D341Med (cell line): Measurements from ENCODE around the gene CYTH1.

ENCODE experiments used
- DNase-seq: peaks from one replicate; pipeline ENCODE4 v3.0.0; 2012; ENCODE audit warnings: low spot score

Gene CYTH1

DNA sequence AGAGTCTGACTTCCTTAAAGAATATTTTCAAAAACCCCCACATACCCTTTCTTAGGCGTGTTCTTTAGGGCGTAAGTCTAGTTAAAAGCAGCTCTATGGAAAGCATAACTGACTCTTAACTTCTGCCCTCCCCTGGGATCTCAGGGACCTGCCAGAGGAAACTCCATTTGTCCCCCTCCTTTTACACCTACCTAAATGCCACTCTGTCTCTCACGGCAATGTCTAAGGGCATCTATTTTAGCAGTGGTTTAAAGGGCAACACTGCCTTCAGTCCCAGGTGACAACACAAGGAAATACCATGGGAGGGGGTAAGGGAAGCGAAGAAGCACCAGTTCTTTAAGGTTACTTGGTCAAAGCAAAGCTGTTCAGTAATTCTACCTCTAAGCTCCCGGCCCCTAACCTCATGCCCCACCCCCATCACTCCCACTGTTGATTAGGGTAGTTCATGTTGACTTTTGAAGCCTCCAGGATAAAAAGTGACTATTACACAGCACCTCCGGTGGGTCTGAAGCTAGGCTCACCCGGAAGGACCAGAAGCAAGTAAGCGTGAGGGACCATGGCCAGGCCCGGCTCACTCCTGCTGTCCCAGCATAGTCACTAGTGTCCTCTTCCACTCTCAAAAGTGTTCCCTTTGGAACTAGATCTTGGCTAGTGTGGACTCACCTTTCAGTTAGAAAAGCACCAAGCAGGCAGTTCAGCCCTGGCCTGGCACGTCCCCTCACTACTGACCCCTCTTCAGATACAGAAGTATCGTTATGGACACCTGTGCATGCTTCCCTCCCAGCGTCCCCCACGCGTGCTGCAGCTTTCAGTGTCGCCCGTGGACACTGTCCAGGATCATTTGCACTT is 47.1 kb downstream of the CYTH1 start:
- DNase-seq: no peak

GRCh38 chr17:78732354-78732753 is 49.7 kb downstream of the CYTH1 start:
- no peak for DNase-seq

- no peak for DNase-seq
Observed at GRCh38 chr17:78731904-78732303, 50.2 kb downstream of the CYTH1 start.

GRCh38 chr17:78729641-78730040 is 52.4 kb downstream of the CYTH1 start:
- no peak for DNase-seq

DNA sequence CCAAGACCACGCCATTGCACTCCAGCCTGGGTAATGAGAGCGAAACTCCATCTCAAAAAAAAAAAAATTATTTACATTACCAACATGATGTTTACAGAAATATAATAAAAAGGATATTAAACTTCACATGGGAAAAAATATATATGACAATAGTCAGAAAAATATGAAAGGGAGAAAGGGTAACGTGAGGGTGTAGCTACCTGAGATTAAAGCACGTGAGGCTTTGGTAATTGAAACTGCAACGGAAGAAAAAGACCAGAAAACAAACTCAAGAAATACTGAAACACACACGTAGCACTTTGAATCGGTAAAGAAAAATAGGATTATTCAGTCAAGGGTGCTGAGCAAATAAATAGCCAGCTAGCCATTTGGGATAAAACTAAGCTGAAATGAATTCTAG is 53.6 kb downstream of the CYTH1 start:
- DNase-seq: no peak

- no peak for DNase-seq
Observed at GRCh38 chr17:78727476-78728229, 54.4 kb downstream of the CYTH1 start.

DNA sequence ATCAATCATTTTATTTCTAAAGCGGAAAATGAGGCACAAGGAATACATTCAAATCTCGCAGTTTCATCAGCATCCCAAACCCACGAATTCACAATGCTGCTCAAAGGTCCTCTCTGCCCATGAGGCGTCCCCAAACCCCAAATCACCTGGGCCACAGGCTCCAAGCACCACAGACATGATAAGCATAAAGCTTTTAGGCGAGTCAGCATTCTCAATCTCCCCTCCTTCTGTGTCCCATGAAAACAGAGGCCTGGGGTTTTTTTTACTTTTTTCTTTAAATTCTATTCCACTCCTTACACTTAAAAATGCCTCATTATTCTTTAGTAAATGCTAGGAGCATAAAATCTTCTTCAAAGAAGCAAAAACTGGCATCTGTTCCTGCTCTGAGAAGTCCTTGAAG is 55.0 kb downstream of the CYTH1 start:
- DNase-seq: no peak

DNA sequence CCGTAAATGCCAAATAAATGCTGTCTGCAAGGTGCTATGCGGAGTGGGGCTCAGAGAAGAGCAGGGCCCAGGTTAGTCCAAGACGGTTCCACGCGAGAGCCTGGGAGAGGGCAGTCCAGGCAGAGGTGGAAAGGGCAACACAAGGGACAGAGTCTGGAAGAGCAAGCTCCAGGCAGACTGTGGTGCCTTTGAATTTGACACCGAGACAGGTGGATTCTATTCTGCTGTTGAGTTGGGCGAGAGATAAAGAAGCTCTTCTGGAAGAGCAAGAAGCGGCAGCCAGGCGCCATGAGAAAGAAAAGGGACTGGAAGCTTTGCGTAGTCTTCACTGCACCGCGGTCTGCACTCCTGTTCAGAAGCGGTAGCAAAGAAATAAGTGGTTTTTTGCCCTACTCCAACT is 55.6 kb downstream of the CYTH1 start:
- DNase-seq: no peak

DNA sequence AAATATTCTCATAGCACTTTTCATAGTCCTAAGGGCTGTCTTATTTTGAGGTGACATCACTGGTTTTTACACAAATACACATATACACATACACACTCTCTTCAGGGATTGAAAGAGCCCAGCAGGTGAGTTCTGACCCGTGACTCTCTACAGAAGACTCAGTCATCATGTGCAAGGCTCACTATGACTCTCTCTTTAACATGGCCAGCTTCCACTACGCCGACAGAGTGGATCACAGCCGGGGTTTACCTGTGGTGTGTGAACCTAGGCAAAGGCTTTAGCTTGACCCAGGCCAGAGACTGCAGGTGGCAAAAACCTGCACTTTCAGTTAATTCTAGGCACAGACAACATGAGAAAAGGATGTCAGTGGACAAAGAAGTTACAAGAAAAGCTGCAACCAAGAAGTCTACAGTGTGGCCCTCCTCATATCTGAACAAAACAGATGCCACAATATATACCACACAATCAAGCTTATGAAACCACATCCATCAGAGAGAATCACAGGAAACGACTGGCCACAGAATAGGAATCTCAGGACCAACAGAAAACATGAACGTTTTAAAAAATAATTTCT is 56.5 kb downstream of the CYTH1 start:
- no peak for DNase-seq

GRCh38 chr17:78724999-78725398 is 57.1 kb downstream of the CYTH1 start:
- no peak for DNase-seq

GRCh38 chr17:78724544-78724943 is 57.5 kb downstream of the CYTH1 start:
- DNase-seq: no peak

DNA sequence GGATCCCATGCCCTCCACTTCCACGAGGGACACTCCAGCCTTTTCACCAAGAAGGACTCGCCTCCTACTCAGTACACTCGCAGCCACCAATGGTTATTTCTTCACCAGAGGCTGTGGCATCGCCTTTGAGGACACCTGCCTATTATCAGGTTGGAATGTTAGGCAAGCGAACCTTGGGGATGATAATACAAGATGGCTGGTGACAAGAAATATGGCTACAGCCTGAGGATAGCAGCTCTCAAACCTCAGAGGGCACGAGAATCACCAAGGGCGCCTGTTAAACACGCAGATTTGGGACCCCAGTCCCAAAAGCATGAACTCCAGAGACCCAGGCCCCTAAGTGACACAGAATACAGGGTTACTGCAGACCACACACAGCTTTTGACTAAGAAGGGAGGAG is 58.1 kb downstream of the CYTH1 start:
- DNase-seq: no peak

GRCh38 chr17:78723001-78723796 is 58.9 kb downstream of the CYTH1 start:
- DNase-seq: peak; percentile 59

DNA sequence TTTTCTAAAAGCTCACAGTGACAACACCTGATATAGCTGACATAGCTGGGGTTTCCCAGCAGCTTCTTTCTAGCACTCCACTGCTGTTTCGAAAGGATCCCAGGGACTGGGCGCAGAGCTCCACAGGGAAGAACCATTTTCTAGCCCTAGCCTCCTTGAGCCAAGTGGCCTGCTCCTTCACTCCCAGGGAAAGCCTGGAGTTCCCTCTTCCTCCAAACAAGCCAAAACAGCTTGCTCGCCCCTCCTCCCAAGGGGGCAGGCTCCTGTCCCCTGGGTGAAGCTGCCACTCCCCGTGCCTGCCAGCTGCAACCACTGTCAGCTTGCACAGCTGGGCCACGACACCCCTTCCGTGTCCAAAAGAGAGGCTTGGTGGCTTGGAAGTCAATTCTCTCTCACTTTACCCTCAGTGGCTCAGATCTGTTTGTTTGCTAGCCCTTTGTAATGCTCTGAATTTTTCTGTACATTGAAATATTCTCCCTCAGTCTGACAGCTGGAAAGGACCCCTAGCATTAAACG is 59.8 kb downstream of the CYTH1 start:
- peak; percentile 82 for DNase-seq

GRCh38 chr17:78719630-78720298 is 62.3 kb downstream of the CYTH1 start:
- DNase-seq: no peak

GRCh38 chr17:78718575-78719208 is 63.4 kb downstream of the CYTH1 start:
- DNase-seq: no peak

DNA sequence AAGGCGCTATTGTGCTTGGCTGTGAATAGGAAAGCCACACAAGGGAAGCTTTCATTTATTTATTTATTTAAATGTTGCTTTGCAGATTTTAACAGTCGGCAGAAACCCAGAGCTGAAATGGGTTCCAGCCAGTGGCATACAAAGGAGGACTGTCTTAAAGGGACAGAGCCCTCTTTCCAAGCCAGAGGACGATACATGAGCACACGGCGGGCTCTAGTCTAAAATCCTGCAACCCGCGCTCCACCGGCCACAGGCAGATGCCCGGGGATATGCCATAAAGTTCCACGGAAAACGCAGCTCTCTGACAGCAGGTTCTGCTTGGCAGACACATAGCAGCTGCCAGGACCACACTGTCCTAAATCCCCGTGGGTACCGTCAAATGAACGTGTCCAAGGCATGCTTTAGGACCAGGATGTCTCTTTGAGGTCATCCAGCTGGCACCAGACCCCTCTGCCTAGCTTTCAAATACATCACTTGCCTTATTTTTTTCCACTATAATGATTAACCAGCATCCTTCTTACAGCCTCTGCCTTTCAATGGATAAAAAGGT is 64.6 kb downstream of the CYTH1 start:
- DNase-seq: peak; percentile 71

- DNase-seq: peak; percentile 92
Observed at GRCh38 chr17:78716814-78717393, 65.2 kb downstream of the CYTH1 start.

DNA sequence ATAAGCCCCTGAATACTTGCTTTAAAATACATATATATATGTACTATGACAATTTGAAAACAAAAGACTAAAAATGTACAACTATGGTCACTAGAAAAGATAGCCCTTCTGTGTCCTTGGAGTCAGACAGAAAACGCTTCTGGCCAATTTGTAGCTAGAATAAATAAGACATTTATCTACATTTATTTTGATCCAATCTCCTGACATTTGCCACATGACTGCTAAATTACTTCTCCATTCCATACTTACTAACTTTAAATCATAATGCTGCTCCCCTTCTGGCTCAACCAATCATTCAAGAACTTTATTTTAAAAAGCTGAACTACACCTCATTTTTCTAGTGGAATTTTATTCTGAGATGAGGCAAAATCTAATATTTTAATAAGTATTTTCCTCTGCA is 65.8 kb downstream of the CYTH1 start:
- DNase-seq: no peak

DNA sequence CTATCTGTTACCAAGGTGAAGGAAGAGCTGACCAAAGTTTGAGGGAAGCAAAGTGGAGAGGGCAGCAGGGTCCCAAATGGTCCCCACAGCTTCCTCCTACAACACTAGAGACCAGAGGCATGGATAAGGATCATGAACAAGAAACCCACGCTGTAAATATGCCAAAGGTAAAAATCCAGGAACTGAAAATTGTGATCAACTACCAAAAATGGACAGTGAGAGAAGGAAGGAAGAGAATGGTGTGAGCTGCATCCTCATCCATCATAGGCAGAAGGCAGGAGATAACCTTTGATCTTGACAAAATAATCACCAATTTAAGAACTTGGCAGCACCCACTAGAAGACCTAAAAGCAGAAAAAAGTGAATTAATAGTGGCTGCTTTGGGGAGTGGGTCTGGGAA is 66.2 kb downstream of the CYTH1 start:
- DNase-seq: no peak
